GM20000 (cell line): Measurements from ENCODE around the gene KDM4F.
"Not testable (repeated sequence)": the region's sequence is repeated elsewhere in the genome, so short reads cannot be mapped to it uniquely, and the experiment has no call there.

ENCODE experiments used
- DNase-seq: peaks from one replicate; pipeline ENCODE4 v3.0.0; 2012; ENCODE audit warnings: low spot score
- CTCF ChIP-seq: IDR thresholded peaks from 2 replicates; pipeline ENCODE4 v1.5.1; 2012; ENCODE audit warnings: mild to moderate bottlenecking, control low read depth; ENCODE audit errors: extremely low read depth, missing control alignments

Gene KDM4F

DNA sequence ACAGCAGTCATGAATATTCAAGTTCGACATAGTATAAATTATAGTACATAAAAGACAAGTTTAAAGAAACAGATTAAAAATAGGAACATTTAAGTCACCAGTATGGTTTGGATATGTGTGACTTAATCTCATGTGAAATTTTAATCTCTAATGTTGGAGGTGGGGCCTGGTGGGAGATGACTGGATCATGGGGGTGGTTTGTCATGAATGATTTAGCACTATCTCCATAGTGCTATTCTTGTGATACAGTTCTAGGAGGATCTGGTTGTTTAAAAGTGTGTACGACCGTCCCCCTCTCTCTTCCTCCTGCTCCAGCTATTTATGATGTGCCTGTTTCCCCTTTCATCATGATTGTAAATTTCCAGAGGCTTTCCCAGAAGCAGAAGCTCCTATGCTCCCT is 20.9 kb upstream of the KDM4F start:
- no peak for TF ChIP-seq CTCF
- DNase-seq, result no peak

DNA sequence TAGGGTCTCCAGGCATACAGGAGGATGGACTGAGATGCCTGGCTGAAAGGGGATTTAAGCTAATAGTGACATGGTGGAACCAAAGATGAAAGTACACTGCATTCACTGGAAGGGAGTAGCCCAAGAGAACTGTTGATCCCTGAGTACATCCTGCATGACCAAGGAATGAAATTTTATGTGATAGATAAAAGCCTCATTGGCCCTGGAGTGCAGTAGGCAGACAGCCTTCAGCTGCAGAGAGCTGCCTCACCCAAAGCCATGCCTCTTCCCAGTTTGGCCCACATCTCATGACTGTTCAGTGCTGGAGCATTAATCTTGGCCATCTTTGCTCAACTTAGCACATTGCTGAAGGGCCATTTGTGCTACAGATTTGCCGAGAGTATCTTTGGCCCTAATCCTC is 16.2 kb upstream of the KDM4F start:
- DNase-seq, result no peak
- TF ChIP-seq CTCF, result no peak

DNA sequence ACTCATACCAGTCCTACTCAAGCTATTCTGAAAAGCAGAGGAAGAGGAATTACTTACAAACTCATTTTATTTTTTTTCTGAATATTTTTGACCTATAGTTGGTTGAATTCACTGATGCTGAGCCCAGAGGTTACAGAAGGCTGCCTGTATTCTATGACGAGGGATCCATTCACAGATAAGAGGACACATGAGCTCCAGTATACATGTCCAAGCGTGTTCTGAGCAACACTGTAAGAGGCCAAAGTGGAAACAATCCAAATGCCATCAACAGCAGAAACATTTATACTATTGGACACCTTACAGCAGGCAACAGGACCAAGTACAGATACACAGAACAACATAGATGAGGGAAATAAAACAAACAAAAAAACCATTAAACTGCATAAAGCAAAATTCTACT is 13.9 kb upstream of the KDM4F start:
- no peak for DNase-seq
- TF ChIP-seq CTCF, result no peak

DNA sequence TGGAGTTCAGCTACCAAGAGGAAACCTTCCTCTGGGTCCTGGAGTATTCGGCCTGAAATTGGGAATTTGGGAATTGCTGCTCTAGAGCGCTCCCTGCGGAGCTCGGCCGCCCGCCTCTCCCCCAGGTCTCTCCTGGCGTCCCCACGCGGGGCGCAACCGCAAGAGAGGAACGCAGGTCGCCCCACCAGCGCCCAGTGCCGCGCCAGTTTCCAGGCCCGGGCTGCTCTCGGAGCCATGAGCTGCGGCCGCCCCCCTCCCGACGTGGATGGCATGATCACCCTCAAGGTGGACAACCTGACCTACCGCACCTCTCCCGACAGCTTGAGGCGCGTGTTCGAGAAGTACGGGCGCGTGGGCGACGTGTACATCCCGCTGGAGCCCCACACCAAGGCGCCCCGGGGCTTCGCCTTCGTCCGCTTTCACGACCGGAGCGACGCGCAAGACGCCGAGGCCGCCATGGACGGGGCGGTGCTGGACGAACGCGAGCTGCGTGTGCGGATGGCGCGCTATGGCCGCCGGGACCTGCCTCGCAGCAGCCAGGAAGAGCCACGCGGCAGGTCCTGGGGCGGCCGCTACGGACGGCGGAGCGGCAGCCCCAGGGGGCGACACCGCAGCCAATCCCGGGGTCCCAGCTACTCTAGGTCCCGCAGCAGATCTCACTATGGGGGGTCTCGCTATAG is 11.7 kb upstream of the KDM4F start:
- DNase-seq, result not testable (repeated sequence)

DNA sequence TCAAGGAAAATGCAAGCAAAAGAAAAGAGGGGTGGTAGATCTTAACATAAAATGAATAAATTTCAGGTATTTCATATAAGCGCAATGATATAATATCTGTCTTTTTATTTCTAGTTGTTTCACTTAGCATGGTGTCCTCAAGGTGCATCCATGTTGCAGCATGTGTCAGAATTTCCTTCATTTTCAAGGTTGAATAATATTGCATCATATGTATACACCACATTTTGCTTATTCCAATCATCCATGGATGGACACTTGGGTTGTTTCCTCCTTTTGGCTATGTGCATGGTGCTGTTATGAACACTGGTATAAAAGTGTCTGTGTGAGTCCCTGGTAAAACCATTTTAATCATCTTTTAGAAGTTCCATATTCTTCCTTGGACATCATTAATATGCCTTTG is 7.0 kb upstream of the KDM4F start:
- no peak for TF ChIP-seq CTCF
- no peak for DNase-seq

DNA sequence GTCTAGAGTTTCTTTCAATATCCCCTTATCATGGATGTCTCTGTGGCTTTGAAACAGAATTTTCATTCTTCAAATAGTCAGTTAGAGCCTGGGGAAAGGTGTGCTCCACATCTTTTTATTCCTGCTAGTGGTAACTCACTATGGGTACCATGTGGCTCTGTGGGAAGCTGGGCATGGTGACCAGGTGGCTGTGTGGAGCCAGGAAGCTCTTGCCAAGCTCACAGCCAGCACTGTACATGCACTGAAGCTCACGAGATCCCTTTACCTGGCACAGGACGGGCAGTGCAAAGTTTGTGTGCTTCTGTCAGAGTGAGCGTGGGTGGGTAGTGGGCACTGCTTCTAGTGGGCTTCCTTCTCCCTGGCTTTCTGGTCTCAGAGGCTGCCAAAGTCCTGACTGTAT is 6.3 kb upstream of the KDM4F start:
- TF ChIP-seq CTCF, result no peak
- DNase-seq, result no peak

DNA sequence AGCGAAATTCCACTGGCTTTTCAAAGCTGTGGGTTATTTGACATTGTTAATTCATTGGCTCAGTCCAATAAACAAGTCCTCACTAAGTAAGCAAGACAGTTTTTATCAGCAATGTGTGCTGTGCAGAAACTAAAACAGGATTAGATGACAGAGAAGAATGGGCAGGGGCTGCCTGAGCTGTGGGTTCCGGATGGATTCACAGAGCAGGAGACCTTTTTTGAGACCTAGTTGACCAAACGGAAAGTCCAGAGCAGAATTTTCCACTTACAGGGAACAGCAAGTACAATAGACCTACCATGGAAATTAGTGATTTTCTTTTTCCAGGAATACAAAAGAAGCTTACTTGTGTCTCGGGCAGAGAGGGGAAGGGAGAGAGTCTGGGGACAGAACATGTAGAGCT is 5.2 kb upstream of the KDM4F start:
- DNase-seq, result no peak
- TF ChIP-seq CTCF, result no peak

- DNase-seq, result no peak
Measured at GRCh38 chr11:95045812-95046211, 3.4 kb upstream of the KDM4F start.

More at GRCh38 chr11:95045812-95046211, 3.4 kb upstream of the KDM4F start:
- no peak for TF ChIP-seq CTCF
